SK-N-SH (cell line): ENCODE results near the gene EDARADD. TPM values are rescaled to one million over a fixed set of nuclear protein-coding genes. Genes with fewer than 3 reads are reported as not detected.
"Not testable (repeated sequence)": the region's sequence is repeated elsewhere in the genome, so short reads cannot be mapped to it uniquely, and the experiment has no call there.

Source experiments
- CTCF ChIA-PET: fragments of 300-600, 350-600 bp; formaldehyde crosslinking; extraction: SDS; loops from one replicate; lab custom pipeline; 2021; lab: Yijun Ruan, JAX
- POLR2A ChIA-PET: fragments of 350-600 bp; sonication (Branson Sonifier 250); formaldehyde crosslinking; extraction: SDS; loops from one replicate; lab custom pipeline; 2020; ENCODE audit warnings: antibody characterized with exemption, inconsistent platforms; lab: Yijun Ruan, JAX
- DNase-seq: peaks from one replicate; pipeline ENCODE4 v3.0.0; 2012
- H2AFZ ChIP-seq: fragments of 200-600 bp; sonication (generic); 2 replicates; pipeline ENCODE4 v1.8.1; 2016; ENCODE audit warnings: antibody characterized with exemption, mild to moderate bottlenecking, low read depth
- H3F3A ChIP-seq: fragments of 200-600 bp; sonication (generic); replicated peaks from 2 replicates; pipeline ENCODE3; 2016; ENCODE audit warnings: antibody characterized with exemption, mild to moderate bottlenecking; ENCODE audit not compliant: insufficient read depth
- H3K27ac ChIP-seq, 2 experiments: fragments of 200-500 bp in 1 of 2; fragments of 200-600 bp in 1 of 2; sonication (Bioruptor generic) in 1 of 2; sonication (generic), shearing (Covaris generic) in 1 of 2; 2 replicates each; pipeline versions ENCODE4 v1.5.1 to v1.6.1; 2014 to 2016; ENCODE audit warnings: low read depth in 2 of 2, inconsistent platforms in 1 of 2, low read length in 1 of 2, mild to moderate bottlenecking in 1 of 2, mixed read lengths in 1 of 2
- H3K27me3 ChIP-seq: fragments of 200-600 bp; sonication (generic), shearing (Covaris generic); 2 replicates; pipeline ENCODE4 v1.6.1; 2016; ENCODE audit warnings: mixed run types; ENCODE audit not compliant: insufficient read depth
- H3K36me3 ChIP-seq, 2 experiments: fragments of 200-500 bp in 1 of 2; fragments of 200-600 bp in 1 of 2; sonication (Bioruptor generic) in 1 of 2; sonication (generic) in 1 of 2; replicated peaks in 1 of 2; 2 replicates each; pipeline versions ENCODE3 to v1.5.1; 2014 to 2016; ENCODE audit warnings: low read length in 1 of 2, mild to moderate bottlenecking in 1 of 2; ENCODE audit not compliant: insufficient read depth in 2 of 2, control insufficient read depth in 1 of 2
- H3K4me1 ChIP-seq, 2 experiments: fragments of 200-500 bp in 1 of 2; fragments of 200-600 bp in 1 of 2; sonication (Bioruptor generic) in 1 of 2; sonication (generic), shearing (Covaris generic) in 1 of 2; 2 replicates each; pipeline versions ENCODE4 v1.5.1 to v1.6.1; 2014 to 2016; ENCODE audit warnings: low read depth in 1 of 2, low read length in 1 of 2, mixed run types in 1 of 2; ENCODE audit not compliant: insufficient read depth in 2 of 2, control insufficient read depth in 1 of 2
- H3K4me2 ChIP-seq: fragments of 200-600 bp; sonication (generic), shearing (Covaris generic); 2 replicates; pipeline ENCODE4 v1.6.1; 2017; ENCODE audit warnings: mixed run types
- H3K4me3 ChIP-seq, 2 experiments: fragments of 200-500 bp in 1 of 2; fragments of 200-600 bp in 1 of 2; sonication (Bioruptor generic) in 1 of 2; sonication (generic), shearing (Covaris generic) in 1 of 2; 2 replicates each; pipeline versions ENCODE4 v1.5.1 to v1.8.1; 2014 to 2016; ENCODE audit warnings: low read depth in 2 of 2, inconsistent platforms in 1 of 2, low read length in 1 of 2, mild to moderate bottlenecking in 1 of 2, mixed read lengths in 1 of 2, moderate library complexity in 1 of 2
- H3K79me2 ChIP-seq: fragments of 200-600 bp; sonication (generic); 2 replicates; pipeline ENCODE4 v1.8.1; 2017; ENCODE audit warnings: mild to moderate bottlenecking; ENCODE audit not compliant: insufficient read depth
- H3K9ac ChIP-seq: fragments of 200-600 bp; sonication (generic); 2 replicates; pipeline ENCODE4 v1.6.1; 2017; ENCODE audit warnings: mixed run types
- H3K9me2 ChIP-seq: fragments of 200-600 bp; sonication (generic); 2 replicates; pipeline ENCODE4 v1.6.1; 2017; ENCODE audit warnings: mixed run types
- H3K9me3 ChIP-seq: fragments of 200-600 bp; sonication (generic); 2 replicates; pipeline ENCODE4 v1.6.1; 2017; ENCODE audit warnings: mixed run types, mild to moderate bottlenecking, moderate library complexity
- H4K20me1 ChIP-seq: fragments of 200-600 bp; sonication (generic); 2 replicates; pipeline ENCODE4 v1.6.1; 2017; ENCODE audit warnings: mild to moderate bottlenecking, mixed run types; ENCODE audit not compliant: insufficient read depth
- ELF1 ChIP-seq: IDR thresholded peaks from 2 replicates; pipeline ENCODE4 v1.4.0; 2012
- EZH2phosphoT487 ChIP-seq: fragments of 200-600 bp; sonication (generic); IDR thresholded peaks from 2 replicates; pipeline ENCODE4 v1.6.1; 2017; ENCODE audit warnings: low read depth, mixed run types, mild to moderate bottlenecking, antibody characterized with exemption, moderate library complexity, borderline replicate concordance
- MXI1 ChIP-seq: IDR thresholded peaks from 2 replicates; pipeline ENCODE4 v1.6.1; 2012; ENCODE audit warnings: mild to moderate bottlenecking, low read depth, low read length, improper control_type of control experiment
- WGBS: methylation state at CpG from one replicate; pipeline ENCODE4 v1.1.6; 2017; ENCODE audit warnings: low lambda C conversion rate; 5-methylcytosine and 5-hydroxymethylcytosine counted together
- polyA plus RNA-seq, 3 experiments: library from polyadenylated mRNA; depleted of rRNA; stranded (reverse); fragments of >200 nt; gene quantifications; 2 replicates each; pipeline ENCODE4 v1.2.3, GENCODE V29; 2012
- TF ChIP-seq, protein P1 (sequence below): IDR thresholded peaks from 2 replicates; pipeline ENCODE4 v1.6.1; 2012; ENCODE audit warnings: mild to moderate bottlenecking, low read depth, low read length, moderate library complexity
- TF ChIP-seq, protein P2 (sequence below): fragments of 150-350 bp; IDR thresholded peaks from 2 replicates; pipeline ENCODE4 v1.6.1; 2017; ENCODE audit warnings: antibody characterized with exemption, low read length, low read depth, borderline replicate concordance

EDARADD gene
- polyA plus RNA-seq, 1 of the 3 experiments (the other 2 are of a cell fraction) = not detected

DNA sequence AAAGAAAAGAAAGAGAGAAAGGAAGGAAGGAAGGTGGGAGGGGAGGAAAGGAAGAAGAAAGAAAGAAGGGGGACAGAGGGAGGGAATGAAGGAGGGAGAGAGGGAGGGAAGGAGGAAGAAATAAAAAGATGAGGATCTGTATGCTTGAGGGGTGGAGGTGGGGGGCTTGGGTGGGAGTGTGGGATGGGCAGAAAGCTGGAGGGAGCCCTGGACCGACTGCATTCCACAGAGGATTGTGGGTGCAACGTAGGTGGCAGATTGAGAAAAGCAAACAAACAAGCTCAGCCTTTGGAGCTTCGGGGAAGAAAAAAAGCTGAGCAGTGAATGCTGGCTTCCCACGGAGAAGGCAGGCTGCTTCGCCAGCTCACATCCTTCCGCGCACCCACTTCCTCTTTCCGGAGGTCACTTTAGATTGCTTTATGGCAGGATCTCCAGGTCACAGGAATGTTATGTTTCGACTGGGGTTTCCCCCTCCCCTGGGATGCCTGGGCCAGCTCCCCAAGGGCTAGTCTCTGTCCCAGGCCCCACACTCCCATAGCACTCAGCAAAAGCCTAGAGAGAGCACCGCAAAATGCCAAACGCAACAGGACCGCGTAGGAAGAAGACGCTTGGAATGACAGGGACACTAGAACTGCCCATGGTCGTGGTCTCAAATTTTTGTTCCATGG lies 109.0 kb downstream of the EDARADD start:
- Histone ChIP-seq H3K27ac (peak overlapping the region in 1 of 2 experiments; percentile 7; a peak in 1 of 4 replicates), H3K4me3 (no peak overlapping the region), H3K9me3 (no peaks in the 10 kb centered on the region), H3K4me2 (0 out of 2 replicates have a peak overlapping the region, but pooled peaks have one; percentile 35), H2AFZ (peak overlapping the region; percentile 88; the same call in 1 of the 2 replicates), H3K4me1 (peaks cover 6 to 7% of the 10 kb centered on the region in 2 experiments; a peak in 3 of 4 replicates), H3K79me2 (no peaks in the 10 kb centered on the region), H3K27me3 (no peaks in the 10 kb centered on the region), H3F3A (no peaks in the 10 kb centered on the region), H3K36me3 (no peaks in the 10 kb centered on the region), H3K9me2 (no peaks in the 10 kb centered on the region), H4K20me1 (no peaks in the 10 kb centered on the region), H3K9ac (no peak overlapping the region)
- no peak for DNase-seq
- POLR2A ChIA-PET = no interaction called here
- TF ChIP-seq MXI1 (no peak), ELF1 (no peak), EZH2phosphoT487 (no peak)
- TF ChIP-seq, protein P1, sequence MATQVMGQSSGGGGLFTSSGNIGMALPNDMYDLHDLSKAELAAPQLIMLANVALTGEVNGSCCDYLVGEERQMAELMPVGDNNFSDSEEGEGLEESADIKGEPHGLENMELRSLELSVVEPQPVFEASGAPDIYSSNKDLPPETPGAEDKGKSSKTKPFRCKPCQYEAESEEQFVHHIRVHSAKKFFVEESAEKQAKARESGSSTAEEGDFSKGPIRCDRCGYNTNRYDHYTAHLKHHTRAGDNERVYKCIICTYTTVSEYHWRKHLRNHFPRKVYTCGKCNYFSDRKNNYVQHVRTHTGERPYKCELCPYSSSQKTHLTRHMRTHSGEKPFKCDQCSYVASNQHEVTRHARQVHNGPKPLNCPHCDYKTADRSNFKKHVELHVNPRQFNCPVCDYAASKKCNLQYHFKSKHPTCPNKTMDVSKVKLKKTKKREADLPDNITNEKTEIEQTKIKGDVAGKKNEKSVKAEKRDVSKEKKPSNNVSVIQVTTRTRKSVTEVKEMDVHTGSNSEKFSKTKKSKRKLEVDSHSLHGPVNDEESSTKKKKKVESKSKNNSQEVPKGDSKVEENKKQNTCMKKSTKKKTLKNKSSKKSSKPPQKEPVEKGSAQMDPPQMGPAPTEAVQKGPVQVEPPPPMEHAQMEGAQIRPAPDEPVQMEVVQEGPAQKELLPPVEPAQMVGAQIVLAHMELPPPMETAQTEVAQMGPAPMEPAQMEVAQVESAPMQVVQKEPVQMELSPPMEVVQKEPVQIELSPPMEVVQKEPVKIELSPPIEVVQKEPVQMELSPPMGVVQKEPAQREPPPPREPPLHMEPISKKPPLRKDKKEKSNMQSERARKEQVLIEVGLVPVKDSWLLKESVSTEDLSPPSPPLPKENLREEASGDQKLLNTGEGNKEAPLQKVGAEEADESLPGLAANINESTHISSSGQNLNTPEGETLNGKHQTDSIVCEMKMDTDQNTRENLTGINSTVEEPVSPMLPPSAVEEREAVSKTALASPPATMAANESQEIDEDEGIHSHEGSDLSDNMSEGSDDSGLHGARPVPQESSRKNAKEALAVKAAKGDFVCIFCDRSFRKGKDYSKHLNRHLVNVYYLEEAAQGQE = no peak
- TF ChIP-seq, protein P2, sequence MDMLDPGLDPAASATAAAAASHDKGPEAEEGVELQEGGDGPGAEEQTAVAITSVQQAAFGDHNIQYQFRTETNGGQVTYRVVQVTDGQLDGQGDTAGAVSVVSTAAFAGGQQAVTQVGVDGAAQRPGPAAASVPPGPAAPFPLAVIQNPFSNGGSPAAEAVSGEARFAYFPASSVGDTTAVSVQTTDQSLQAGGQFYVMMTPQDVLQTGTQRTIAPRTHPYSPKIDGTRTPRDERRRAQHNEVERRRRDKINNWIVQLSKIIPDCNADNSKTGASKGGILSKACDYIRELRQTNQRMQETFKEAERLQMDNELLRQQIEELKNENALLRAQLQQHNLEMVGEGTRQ = no peak
- 65% methylated on average over 15 of the region's 15 CpGs for WGBS
- CTCF ChIA-PET = interaction anchor here (0.6 to 1.2 kb wide), 3 partner anchors 11 to 84 kb away, joined by 3 read pairs; no protein-coding TSS in a partner anchor

DNA sequence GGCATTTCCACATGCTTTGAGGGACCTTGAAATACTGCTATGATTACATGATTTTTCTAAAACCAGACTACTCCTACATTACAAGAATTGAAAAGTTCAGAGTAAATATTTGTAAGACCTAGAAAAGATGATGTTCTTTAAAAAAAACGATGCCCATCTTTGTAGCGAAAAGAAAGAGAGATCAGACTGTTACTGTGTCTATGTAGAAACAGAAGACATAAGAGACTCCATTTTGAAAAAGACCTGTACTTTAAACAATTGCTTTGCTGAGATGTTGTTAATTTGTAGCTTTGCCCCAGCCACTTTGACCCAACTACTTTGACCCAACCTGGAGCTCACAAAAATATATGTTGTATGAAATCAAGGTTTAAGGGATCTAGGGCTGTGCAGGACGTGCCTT lies 110.3 kb downstream of the EDARADD start:
- POLR2A ChIA-PET, H3K9me3 ChIP-seq, H3K4me1 ChIP-seq, CTCF ChIA-PET, H3K27me3 ChIP-seq, DNase-seq, H2AFZ ChIP-seq, H3K27ac ChIP-seq, H3K4me2 ChIP-seq, H3K79me2 ChIP-seq, H3K9me2 ChIP-seq, H4K20me1 ChIP-seq, H3K4me3 ChIP-seq, H3K36me3 ChIP-seq, H3F3A ChIP-seq, H3K9ac ChIP-seq: not testable (repeated sequence)
- WGBS = 73% methylated on average over 3 of the region's 3 CpGs
